PC-9 (cell line): ENCODE measurements around the gene CHST15.

Source experiments
- CTCF ChIP-seq: fragments of 200-600 bp; sonication (generic); conservative IDR thresholded peaks from 2 replicates; pipeline ENCODE4 v1.6.1; 2017; ENCODE audit warnings: mixed run types, antibody characterized with exemption, mild to moderate bottlenecking, moderate library complexity
- EZH2 ChIP-seq: fragments of 200-600 bp; sonication (generic); IDR thresholded peaks from 2 replicates; pipeline ENCODE4 v1.8.0; 2017; ENCODE audit warnings: antibody characterized with exemption, low read depth

- TF ChIP-seq CTCF (no peak), EZH2 (no peak)
These were observed 63.3 kb downstream of the CHST15 start for GRCh38 chr10:124030061-124030460.
